ENCODE data around the gene GSK3B.

Gene GSK3B

DNA sequence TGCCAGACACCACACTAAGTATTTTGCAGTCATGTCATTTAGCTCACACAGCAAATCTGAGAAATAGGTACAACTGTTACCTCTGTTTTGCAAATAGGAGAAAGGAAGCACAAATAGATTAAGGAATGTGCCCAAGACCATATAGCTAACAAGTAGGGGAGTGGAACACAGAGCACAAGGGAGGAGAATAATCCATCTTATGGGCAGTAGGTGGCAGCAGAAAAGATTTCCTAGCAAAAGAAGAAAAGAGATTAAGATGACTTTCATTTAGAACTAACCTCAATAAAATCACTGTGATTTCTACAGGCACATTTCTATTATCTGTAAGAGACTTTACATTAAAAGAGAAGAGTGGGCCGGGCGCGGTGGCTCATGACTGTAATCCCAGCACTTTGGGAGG, 263.2 kb downstream of the GSK3B start:
- H3K9ac ChIP-seq (ENCODE audit: low read depth, low read length) = no peak overlapping the region
- no peak overlapping the region for H3K27ac ChIP-seq (ENCODE audit: low read length)
- H3K36me3 ChIP-seq (ENCODE audit: insufficient read depth, low read length) = peaks cover 35% of the 10 kb centered on the region; the same call in 1 of the 2 replicates
- H3K27me3 ChIP-seq (ENCODE audit: insufficient read depth, low read length, poor library complexity) = no peaks in the 10 kb centered on the region
- no peak overlapping the region for H3K4me2 ChIP-seq (ENCODE audit: insufficient read depth, low read length)
- DNase-seq = no peak
- H3K79me2 ChIP-seq (ENCODE audit: insufficient read depth, low read length) = peaks cover 4% of the 10 kb centered on the region; the same call in 1 of the 2 replicates
- TF ChIP-seq EZH2 (IDR thresholded peaks at IDR 0.05; ENCODE audit: borderline replicate concordance, low read depth, low read length, severe bottlenecking) = no peak
- TF ChIP-seq, protein P1, sequence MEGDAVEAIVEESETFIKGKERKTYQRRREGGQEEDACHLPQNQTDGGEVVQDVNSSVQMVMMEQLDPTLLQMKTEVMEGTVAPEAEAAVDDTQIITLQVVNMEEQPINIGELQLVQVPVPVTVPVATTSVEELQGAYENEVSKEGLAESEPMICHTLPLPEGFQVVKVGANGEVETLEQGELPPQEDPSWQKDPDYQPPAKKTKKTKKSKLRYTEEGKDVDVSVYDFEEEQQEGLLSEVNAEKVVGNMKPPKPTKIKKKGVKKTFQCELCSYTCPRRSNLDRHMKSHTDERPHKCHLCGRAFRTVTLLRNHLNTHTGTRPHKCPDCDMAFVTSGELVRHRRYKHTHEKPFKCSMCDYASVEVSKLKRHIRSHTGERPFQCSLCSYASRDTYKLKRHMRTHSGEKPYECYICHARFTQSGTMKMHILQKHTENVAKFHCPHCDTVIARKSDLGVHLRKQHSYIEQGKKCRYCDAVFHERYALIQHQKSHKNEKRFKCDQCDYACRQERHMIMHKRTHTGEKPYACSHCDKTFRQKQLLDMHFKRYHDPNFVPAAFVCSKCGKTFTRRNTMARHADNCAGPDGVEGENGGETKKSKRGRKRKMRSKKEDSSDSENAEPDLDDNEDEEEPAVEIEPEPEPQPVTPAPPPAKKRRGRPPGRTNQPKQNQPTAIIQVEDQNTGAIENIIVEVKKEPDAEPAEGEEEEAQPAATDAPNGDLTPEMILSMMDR (IDR thresholded peaks at IDR 0.05; ENCODE audit: borderline replicate concordance, extremely low read depth, low read length, poor library complexity, severe bottlenecking) = peak; percentile 47
- H2AFZ ChIP-seq (ENCODE audit: low read depth, low read length) = no peak overlapping the region
- no peaks in the 10 kb centered on the region for H3K9me3 ChIP-seq (ENCODE audit: insufficient read depth, low read length, severe bottlenecking)
- H4K20me1 ChIP-seq (ENCODE audit: insufficient read depth, low read length) = peaks cover 26% of the 10 kb centered on the region; the same call in 1 of the 2 replicates
- H3K4me1 ChIP-seq (ENCODE audit: insufficient read depth, low read length) = no peaks in the 10 kb centered on the region
- H3K4me3 ChIP-seq (ENCODE audit: low read depth in 1 of 2, low read length in 2 of 2) = no peak overlapping the region
- ATAC-seq (ENCODE audit: insufficient read depth, low read depth) = no peak

DNA sequence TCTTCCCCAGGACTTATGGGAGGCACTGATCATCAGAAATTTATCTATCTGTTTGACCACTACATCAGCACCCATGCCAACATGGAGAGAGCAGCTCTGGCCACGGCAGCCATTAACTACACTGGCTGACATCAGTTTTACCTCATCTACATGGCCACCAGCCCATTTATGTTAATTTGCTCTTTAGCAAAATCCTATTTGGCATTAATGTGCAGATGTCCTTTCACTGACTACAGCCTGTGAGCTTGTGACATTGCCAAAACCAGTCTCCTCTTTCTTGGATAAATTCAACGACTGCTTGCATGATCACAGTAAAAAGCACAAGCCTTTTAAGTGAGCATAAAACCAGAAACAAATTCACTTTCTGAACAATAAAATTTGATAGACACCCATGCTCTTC, 264.8 kb downstream of the GSK3B start:
- ATAC-seq (ENCODE audit: insufficient read depth, low read depth) (no peak), DNase-seq (no peak)
- Histone ChIP-seq H3K27me3 (ENCODE audit: insufficient read depth, low read length, poor library complexity) (no peaks in the 10 kb centered on the region), H3K79me2 (ENCODE audit: insufficient read depth, low read length) (peaks cover 4% of the 10 kb centered on the region; the same call in 1 of the 2 replicates), H3K9ac (ENCODE audit: low read depth, low read length) (no peak overlapping the region), H4K20me1 (ENCODE audit: insufficient read depth, low read length) (peaks cover 33% of the 10 kb centered on the region; the same call in 1 of the 2 replicates), H3K36me3 (ENCODE audit: insufficient read depth, low read length) (peaks cover 43% of the 10 kb centered on the region), H3K4me2 (ENCODE audit: insufficient read depth, low read length) (no peak overlapping the region), H3K9me3 (ENCODE audit: insufficient read depth, low read length, severe bottlenecking) (no peaks in the 10 kb centered on the region), H3K4me3 (ENCODE audit: low read depth in 1 of 2, low read length in 2 of 2) (no peak overlapping the region), H3K4me1 (ENCODE audit: insufficient read depth, low read length) (no peaks in the 10 kb centered on the region), H2AFZ (ENCODE audit: low read depth, low read length) (no peak overlapping the region), H3K27ac (ENCODE audit: low read length) (no peak overlapping the region)
- TF ChIP-seq, protein P1 (IDR thresholded peaks at IDR 0.05; ENCODE audit: borderline replicate concordance, extremely low read depth, low read length, poor library complexity, severe bottlenecking) = no peak
- TF ChIP-seq EZH2 (IDR thresholded peaks at IDR 0.05; ENCODE audit: borderline replicate concordance, low read depth, low read length, severe bottlenecking) = no peak

DNA sequence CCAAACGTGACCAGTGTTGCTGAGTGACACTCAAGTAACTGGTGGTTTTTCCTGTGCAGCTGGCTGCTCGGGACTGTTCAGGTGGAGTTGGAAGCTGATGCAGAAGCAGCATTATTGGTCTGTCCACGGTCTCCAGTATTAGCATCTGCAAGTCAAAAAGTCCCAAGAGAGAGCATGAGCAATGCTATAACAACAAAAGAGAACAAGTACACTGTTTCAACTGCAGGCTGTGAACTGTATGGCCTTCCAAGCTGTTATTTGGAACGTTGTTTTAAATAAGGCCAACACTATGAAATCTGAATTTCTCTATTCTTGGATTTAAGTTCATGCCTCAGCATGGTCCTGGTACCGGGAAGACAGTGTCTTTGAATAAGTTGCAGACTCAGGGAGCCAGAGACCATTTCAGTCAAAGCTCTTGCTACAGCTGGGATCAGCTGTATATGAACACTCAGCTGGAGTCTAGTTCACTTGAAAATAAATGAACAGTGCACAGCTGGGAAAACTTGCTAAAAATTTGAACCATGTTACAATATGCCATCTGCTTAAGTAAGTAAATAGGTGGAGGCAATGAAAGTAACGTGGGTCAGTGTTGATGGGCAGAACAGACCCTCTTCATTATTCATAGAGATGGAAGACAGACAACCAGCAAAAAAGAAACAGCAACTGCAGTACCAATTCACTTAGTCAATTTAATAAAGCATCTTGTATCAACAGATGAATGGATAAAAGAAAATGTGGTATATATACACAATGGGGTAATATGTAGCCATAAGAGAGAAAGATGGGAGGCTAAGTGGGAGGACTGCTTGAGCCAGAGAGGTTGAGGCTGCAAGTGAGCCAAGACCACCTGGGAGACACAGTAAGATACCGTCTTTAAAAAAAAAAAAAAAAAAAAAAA, 267.3 kb downstream of the GSK3B start:
- Histone ChIP-seq H3K9ac (ENCODE audit: low read depth, low read length) (no peak overlapping the region), H3K27ac (ENCODE audit: low read length) (no peak overlapping the region), H2AFZ (ENCODE audit: low read depth, low read length) (no peak overlapping the region), H4K20me1 (ENCODE audit: insufficient read depth, low read length) (peaks cover 30% of the 10 kb centered on the region; the same call in 1 of the 2 replicates), H3K79me2 (ENCODE audit: insufficient read depth, low read length) (peaks cover 4% of the 10 kb centered on the region; the same call in 1 of the 2 replicates), H3K27me3 (ENCODE audit: insufficient read depth, low read length, poor library complexity) (no peaks in the 10 kb centered on the region), H3K4me3 (ENCODE audit: low read depth in 1 of 2, low read length in 2 of 2) (no peak overlapping the region), H3K4me1 (ENCODE audit: insufficient read depth, low read length) (no peaks in the 10 kb centered on the region), H3K9me3 (ENCODE audit: insufficient read depth, low read length, severe bottlenecking) (no peaks in the 10 kb centered on the region), H3K4me2 (ENCODE audit: insufficient read depth, low read length) (no peak overlapping the region), H3K36me3 (ENCODE audit: insufficient read depth, low read length) (peaks cover 33% of the 10 kb centered on the region)
- ATAC-seq (ENCODE audit: insufficient read depth, low read depth) = no peak
- no peak for TF ChIP-seq EZH2 (IDR thresholded peaks at IDR 0.05; ENCODE audit: borderline replicate concordance, low read depth, low read length, severe bottlenecking)
- no peak for DNase-seq

DNA sequence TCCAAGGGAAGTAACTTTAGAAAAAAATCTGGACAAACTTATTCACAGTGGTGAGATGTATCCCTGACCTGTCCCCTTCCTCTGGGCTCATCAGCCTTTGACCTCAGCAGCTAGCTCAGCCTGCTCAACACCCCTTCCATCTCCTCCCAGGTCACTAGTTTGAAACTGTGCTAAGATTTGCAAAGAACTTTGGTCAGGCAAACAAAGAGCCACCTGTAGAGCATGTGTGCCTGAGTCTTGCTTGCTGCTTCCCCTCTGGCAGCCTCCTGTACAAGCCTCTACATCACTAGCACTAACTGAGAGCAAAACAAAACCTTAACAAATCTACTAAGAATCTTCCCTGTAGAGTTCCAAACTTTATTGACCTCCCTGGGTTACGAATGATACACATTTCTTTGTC, 268.4 kb downstream of the GSK3B start:
- DNase-seq = no peak
- no peak overlapping the region for H3K9ac ChIP-seq (ENCODE audit: low read depth, low read length)
- no peaks in the 10 kb centered on the region for H3K9me3 ChIP-seq (ENCODE audit: insufficient read depth, low read length, severe bottlenecking)
- H3K4me2 ChIP-seq (ENCODE audit: insufficient read depth, low read length) = no peak overlapping the region
- H3K4me3 ChIP-seq (ENCODE audit: low read depth in 1 of 2, low read length in 2 of 2) = no peak overlapping the region
- TF ChIP-seq EZH2 (IDR thresholded peaks at IDR 0.05; ENCODE audit: borderline replicate concordance, low read depth, low read length, severe bottlenecking) = no peak
- TF ChIP-seq, protein P1 (IDR thresholded peaks at IDR 0.05; ENCODE audit: borderline replicate concordance, extremely low read depth, low read length, poor library complexity, severe bottlenecking) = no peak
- H3K4me1 ChIP-seq (ENCODE audit: insufficient read depth, low read length) = no peaks in the 10 kb centered on the region
- H2AFZ ChIP-seq (ENCODE audit: low read depth, low read length) = no peak overlapping the region
- H3K36me3 ChIP-seq (ENCODE audit: insufficient read depth, low read length) = peaks cover 29% of the 10 kb centered on the region
- peaks cover 4% of the 10 kb centered on the region; the same call in 1 of the 2 replicates for H3K79me2 ChIP-seq (ENCODE audit: insufficient read depth, low read length)
- ATAC-seq (ENCODE audit: insufficient read depth, low read depth) = no peak
- H3K27ac ChIP-seq (ENCODE audit: low read length) = no peak overlapping the region
- H3K27me3 ChIP-seq (ENCODE audit: insufficient read depth, low read length, poor library complexity) = no peaks in the 10 kb centered on the region
- H4K20me1 ChIP-seq (ENCODE audit: insufficient read depth, low read length) = peaks cover 26% of the 10 kb centered on the region; the same call in 1 of the 2 replicates

All from DND-41 (cell line).